ENCODE data around the gene NOP9. TPM values are rescaled to one million over a fixed set of nuclear protein-coding genes. Genes with fewer than 3 reads are reported as not detected.
A peak's percentile ranks its signal among the peaks of the same experiment; 100 is the strongest.
"Not testable (repeated sequence)": the region's sequence is repeated elsewhere in the genome, so short reads cannot be mapped to it uniquely, and the experiment has no call there.

Gene NOP9
- total RNA-seq, 1 experiment from 2014 or later, result 42.0 TPM

DNA sequence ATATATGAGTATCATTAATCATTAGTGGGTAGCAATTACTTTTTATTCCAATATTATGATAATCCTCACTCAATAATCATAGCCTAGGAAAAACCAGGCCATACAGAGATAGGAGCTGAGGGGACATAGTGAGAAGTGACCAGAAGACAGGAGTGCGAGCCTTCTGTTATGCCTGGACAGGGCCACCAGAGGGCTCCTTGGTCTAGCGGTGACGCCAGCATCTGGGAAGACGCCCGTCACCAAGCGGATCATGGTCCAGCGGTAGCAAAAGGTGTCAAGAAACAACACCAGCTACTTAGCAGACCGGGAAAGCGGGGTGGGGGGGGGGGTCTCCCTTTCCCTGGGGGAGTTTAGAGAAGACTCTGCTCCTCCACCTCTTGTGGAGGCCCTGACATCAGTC is 28.3 kb downstream of the NOP9 start:
- DNase-seq; H2AFZ ChIP-seq (ENCODE audit: low read length); H3K4me2 ChIP-seq (ENCODE audit: low read depth, low read length, poor library complexity, severe bottlenecking); H3K4me3 ChIP-seq (ENCODE audit: low read length); H3K9ac ChIP-seq (ENCODE audit: low read length); H3K9me2 ChIP-seq (replicated peaks; ENCODE audit: insufficient read depth, low read length); H3K27ac ChIP-seq (ENCODE audit: low read length); H3K9me3 ChIP-seq (ENCODE audit: low read length); H4K20me1 ChIP-seq (ENCODE audit: insufficient read depth, low read depth, low read length); H3K27me3 ChIP-seq (ENCODE audit: low read length); H3K36me3 ChIP-seq (ENCODE audit: insufficient read depth, low read length); H3K79me2 ChIP-seq (ENCODE audit: low read length): not testable (repeated sequence)
- H3K4me1 ChIP-seq (ENCODE audit: low read length), result peaks cover 10% of the 10 kb centered on the region

DNA sequence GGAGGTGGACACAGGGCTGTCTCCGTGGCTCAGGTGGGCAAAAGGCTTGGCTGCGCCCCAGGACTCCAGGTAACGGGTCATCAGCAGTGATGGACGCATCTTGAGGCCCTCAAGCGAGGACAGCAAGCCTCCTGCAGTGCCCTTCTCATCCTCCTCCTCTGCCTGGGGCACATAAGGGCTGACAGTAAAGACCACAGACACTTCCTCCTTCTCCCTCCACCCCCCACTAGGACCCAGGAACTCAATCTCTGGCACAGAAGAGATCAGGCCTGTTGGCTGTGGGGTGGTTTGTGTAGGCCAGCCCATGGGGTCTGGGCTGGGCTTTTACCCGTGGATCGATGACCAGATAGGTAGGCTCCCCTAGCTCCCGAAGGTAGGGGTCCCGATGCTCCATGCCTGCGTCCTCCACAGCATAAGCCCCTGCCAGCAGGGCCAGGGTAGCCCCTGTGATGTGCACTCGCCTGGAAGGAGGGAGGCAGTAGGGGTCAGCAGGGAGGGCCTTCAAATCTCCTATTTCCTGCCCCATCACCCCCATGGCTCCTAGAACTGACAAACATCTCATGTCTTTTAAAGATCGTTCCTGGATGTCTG is 29.5 kb downstream of the NOP9 start:
- Histone ChIP-seq H3K4me1 (ENCODE audit: low read length) (peaks cover 18% of the 10 kb centered on the region), H3K27ac (ENCODE audit: low read length) (no peak overlapping the region), H3K9me2 (replicated peaks; ENCODE audit: insufficient read depth, low read length) (no peaks in the 10 kb centered on the region), H3K9ac (ENCODE audit: low read length) (no peak overlapping the region), H3K79me2 (ENCODE audit: low read length) (no peaks in the 10 kb centered on the region), H4K20me1 (ENCODE audit: insufficient read depth, low read depth, low read length) (no peaks in the 10 kb centered on the region), H3K36me3 (ENCODE audit: insufficient read depth, low read length) (no peaks in the 10 kb centered on the region), H3K4me2 (ENCODE audit: low read depth, low read length, poor library complexity, severe bottlenecking) (no peak overlapping the region), H2AFZ (ENCODE audit: low read length) (no peak overlapping the region), H3K27me3 (ENCODE audit: low read length) (no peaks in the 10 kb centered on the region), H3K4me3 (ENCODE audit: low read length) (no peak overlapping the region), H3K9me3 (ENCODE audit: low read length) (no peaks in the 10 kb centered on the region)
- no peak for DNase-seq

DNA sequence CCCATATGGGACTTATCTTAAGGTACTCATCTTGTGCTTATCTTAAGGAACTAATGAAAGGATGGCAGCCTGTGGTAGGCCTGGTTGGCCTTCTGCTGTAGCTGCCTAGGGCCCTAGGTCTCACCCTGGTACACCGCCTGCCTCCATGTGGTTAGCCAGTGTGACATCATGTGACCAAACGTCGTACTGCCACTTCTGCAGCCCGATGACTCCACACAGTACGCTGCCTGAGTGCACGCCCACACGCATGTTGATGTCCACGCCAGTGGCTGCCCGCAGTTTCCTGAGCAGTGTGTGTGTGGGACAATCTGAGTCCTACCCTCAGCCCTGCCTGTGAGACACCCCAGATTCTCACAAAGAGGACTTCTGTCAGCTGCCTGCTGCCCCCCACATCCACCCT is 30.1 kb downstream of the NOP9 start:
- Histone ChIP-seq H3K4me1 (ENCODE audit: low read length) (peaks cover 18% of the 10 kb centered on the region), H3K27ac (ENCODE audit: low read length) (no peak overlapping the region)

DNA sequence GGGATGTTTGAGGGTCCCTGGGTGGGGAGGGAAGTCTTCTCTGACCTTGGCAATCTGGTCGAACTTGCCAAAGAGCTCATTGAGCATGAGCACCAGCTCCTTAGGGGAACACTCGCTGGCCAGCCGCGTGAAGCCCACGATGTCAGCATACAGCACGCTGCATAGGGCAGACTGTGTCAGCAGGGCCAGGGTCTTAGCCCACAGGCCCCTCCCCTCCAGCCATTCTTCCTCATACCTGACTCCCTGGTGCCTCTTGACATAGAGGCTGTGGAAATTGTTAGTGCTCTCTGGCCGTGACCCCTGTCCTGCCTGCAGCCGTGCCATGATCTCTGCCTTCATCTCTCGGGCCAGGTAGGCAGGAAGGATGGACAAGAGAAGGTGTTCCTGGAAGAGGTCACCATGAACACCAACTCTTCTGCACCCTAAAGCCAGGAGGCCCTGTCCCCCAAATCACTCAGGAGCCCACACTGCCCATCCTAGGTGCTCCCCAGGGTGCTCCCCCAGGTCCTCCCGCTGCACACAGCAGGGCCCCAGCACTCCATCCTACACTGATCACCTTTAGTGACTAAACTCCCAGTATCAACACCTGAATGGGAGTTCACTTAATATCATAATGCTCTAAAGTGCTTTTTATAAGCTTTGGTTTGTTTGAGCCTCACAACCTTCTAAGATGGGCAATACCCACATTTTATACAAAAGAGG is 31.5 kb downstream of the NOP9 start:
- Histone ChIP-seq H3K9me2 (replicated peaks; ENCODE audit: insufficient read depth, low read length) (no peaks in the 10 kb centered on the region), H3K36me3 (ENCODE audit: insufficient read depth, low read length) (no peaks in the 10 kb centered on the region), H3K9me3 (ENCODE audit: low read length) (no peaks in the 10 kb centered on the region), H4K20me1 (ENCODE audit: insufficient read depth, low read depth, low read length) (no peaks in the 10 kb centered on the region), H3K4me1 (ENCODE audit: low read length) (peaks cover 18% of the 10 kb centered on the region), H3K27ac (ENCODE audit: low read length) (no peak overlapping the region), H3K4me3 (ENCODE audit: low read length) (no peak overlapping the region), H2AFZ (ENCODE audit: low read length) (no peak overlapping the region), H3K9ac (ENCODE audit: low read length) (no peak overlapping the region), H3K4me2 (ENCODE audit: low read depth, low read length, poor library complexity, severe bottlenecking) (no peak overlapping the region), H3K27me3 (ENCODE audit: low read length) (no peaks in the 10 kb centered on the region), H3K79me2 (ENCODE audit: low read length) (no peaks in the 10 kb centered on the region)
- DNase-seq, result no peak

More for the DNA sequence above, 30.1 kb downstream of the NOP9 start:
- DNase-seq, result no peak
- H3K9me2 ChIP-seq (replicated peaks; ENCODE audit: insufficient read depth, low read length), result no peaks in the 10 kb centered on the region
- H3K79me2 ChIP-seq (ENCODE audit: low read length), result no peaks in the 10 kb centered on the region
- H3K4me2 ChIP-seq (ENCODE audit: low read depth, low read length, poor library complexity, severe bottlenecking), result no peak overlapping the region
- H3K27me3 ChIP-seq (ENCODE audit: low read length), result no peaks in the 10 kb centered on the region
- H4K20me1 ChIP-seq (ENCODE audit: insufficient read depth, low read depth, low read length), result no peaks in the 10 kb centered on the region
- no peak overlapping the region for H3K4me3 ChIP-seq (ENCODE audit: low read length)
- no peak overlapping the region for H2AFZ ChIP-seq (ENCODE audit: low read length)
- H3K9ac ChIP-seq (ENCODE audit: low read length), result no peak overlapping the region
- no peaks in the 10 kb centered on the region for H3K36me3 ChIP-seq (ENCODE audit: insufficient read depth, low read length)
- no peaks in the 10 kb centered on the region for H3K9me3 ChIP-seq (ENCODE audit: low read length)

DNA sequence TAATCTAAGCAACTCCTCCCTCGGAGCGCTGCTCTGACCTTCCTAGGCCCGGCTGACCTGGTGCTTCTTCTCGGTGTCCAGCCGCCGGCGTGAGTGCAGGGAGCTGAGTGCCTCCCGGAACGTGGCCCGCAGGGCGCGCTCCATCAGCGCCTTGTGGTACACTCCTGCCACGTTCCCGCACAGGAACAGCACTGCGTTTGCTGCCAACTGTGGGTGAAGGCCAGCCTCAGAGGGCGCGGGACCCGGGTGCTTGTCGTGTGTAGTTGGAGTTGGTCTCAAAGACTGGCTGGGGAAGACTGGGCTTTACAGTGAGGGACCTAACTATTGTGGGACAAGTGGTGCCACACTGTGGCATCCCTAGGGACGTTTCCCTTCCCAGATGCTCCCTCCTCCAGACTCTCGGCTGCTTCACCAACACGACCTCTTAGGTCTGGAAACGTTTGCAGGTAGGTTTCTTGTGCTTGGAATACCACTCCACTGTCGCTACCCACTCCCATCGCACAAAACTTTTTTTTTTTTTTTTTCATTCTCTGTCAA is 32.1 kb downstream of the NOP9 start:
- Histone ChIP-seq H3K79me2 (ENCODE audit: low read length) (no peaks in the 10 kb centered on the region), H4K20me1 (ENCODE audit: insufficient read depth, low read depth, low read length) (no peaks in the 10 kb centered on the region), H3K4me2 (ENCODE audit: low read depth, low read length, poor library complexity, severe bottlenecking) (peak overlapping the region; percentile 58), H3K9ac (ENCODE audit: low read length) (no peak overlapping the region), H2AFZ (ENCODE audit: low read length) (no peak overlapping the region), H3K27ac (ENCODE audit: low read length) (no peak overlapping the region), H3K4me3 (ENCODE audit: low read length) (no peak overlapping the region), H3K9me3 (ENCODE audit: low read length) (no peaks in the 10 kb centered on the region), H3K27me3 (ENCODE audit: low read length) (no peaks in the 10 kb centered on the region), H3K36me3 (ENCODE audit: insufficient read depth, low read length) (no peaks in the 10 kb centered on the region), H3K4me1 (ENCODE audit: low read length) (peaks cover 18% of the 10 kb centered on the region), H3K9me2 (replicated peaks; ENCODE audit: insufficient read depth, low read length) (no peaks in the 10 kb centered on the region)
- no peak for DNase-seq

DNA sequence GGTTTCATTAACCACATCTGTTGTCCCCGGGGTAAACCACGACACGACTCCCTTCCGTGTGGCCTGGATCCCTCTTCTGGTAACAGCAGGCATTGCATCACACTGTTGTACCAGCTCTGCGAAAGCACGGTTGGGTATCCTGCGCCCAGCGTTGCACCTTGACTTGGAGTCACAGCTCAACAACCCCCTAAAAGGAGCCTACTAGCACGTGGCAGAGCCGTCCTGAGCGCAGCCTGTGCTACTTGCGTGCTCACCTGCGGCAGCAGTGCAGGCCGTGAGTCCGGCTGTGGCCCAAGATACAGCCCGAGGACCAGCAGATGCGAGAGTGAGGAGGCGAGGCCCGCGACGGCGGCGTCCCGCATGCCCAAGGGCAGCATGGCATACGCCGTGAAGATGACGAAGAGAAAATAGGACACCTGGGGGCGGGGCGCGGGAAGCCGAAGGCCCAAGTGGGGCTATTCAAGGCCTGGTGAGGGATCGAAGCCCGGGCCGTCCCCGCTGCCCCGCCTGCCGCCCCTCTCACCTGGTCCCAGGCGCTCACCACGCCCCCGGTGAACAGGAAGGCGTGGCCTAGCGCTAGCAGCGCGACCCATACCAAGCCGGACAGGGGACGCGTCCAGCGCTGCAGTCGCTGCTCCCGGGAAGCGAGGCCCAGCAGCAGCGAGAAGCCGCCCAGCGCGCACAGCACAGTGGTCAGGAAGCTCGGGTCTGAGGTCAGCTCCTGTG is 32.8 kb downstream of the NOP9 start:
- Histone ChIP-seq H2AFZ (ENCODE audit: low read length) (peak overlapping the region; percentile 40; the same call in 1 of the 2 replicates), H3K4me2 (ENCODE audit: low read depth, low read length, poor library complexity, severe bottlenecking) (peak overlapping the region; percentile 58), H3K79me2 (ENCODE audit: low read length) (no peaks in the 10 kb centered on the region), H3K36me3 (ENCODE audit: insufficient read depth, low read length) (no peaks in the 10 kb centered on the region), H3K4me1 (ENCODE audit: low read length) (peaks cover 18% of the 10 kb centered on the region), H3K27me3 (ENCODE audit: low read length) (no peaks in the 10 kb centered on the region), H3K9ac (ENCODE audit: low read length) (0 out of 2 replicates have a peak overlapping the region, but pooled peaks have one; percentile 16), H3K9me3 (ENCODE audit: low read length) (no peaks in the 10 kb centered on the region), H3K4me3 (ENCODE audit: low read length) (peak overlapping the region; percentile 39; the same call in 1 of the 2 replicates), H3K27ac (ENCODE audit: low read length) (no peak overlapping the region), H3K9me2 (replicated peaks; ENCODE audit: insufficient read depth, low read length) (no peaks in the 10 kb centered on the region), H4K20me1 (ENCODE audit: insufficient read depth, low read depth, low read length) (no peaks in the 10 kb centered on the region)
- DNase-seq, result peak; percentile 97

- Histone ChIP-seq H3K27me3 (ENCODE audit: low read length) (no peaks in the 10 kb centered on the region), H3K9me3 (ENCODE audit: low read length) (no peaks in the 10 kb centered on the region), H3K9ac (ENCODE audit: low read length) (peak within 1 kb of the TSS; percentile 40; the same call in 1 of the 2 replicates), H3K27ac (ENCODE audit: low read length) (no peak within 1 kb of the TSS), H2AFZ (ENCODE audit: low read length) (no peak within 1 kb of the TSS; the same call in 1 of the 2 replicates), H3K9me2 (replicated peaks; ENCODE audit: insufficient read depth, low read length) (no peaks in the 10 kb centered on the region), H3K79me2 (ENCODE audit: low read length) (no peaks in the 10 kb centered on the region), H3K4me1 (ENCODE audit: low read length) (peaks cover 24% of the 10 kb centered on the region), H4K20me1 (ENCODE audit: insufficient read depth, low read depth, low read length) (no peaks in the 10 kb centered on the region), H3K4me2 (ENCODE audit: low read depth, low read length, poor library complexity, severe bottlenecking) (peak within 1 kb of the TSS; percentile 54), H3K36me3 (ENCODE audit: insufficient read depth, low read length) (no peaks in the 10 kb centered on the region), H3K4me3 (ENCODE audit: low read length) (peak within 1 kb of the TSS; percentile 16; the same call in 1 of the 2 replicates)
- no peak for DNase-seq
These were observed 35.0 kb downstream of the NOP9 start, which contains the start of gene ADCY4 for GRCh38 chr14:24334431-24335291. Gene ADCY4, minus strand, starts transcription at chr14:24335071. Its CDS starts 419 bp downstream, at chr14:24334652.

All from Karpas-422 (cell line).